H1 (cell line): ENCODE measurements around the gene TRIM44.

ENCODE experiments used
- CBX5 ChIP-seq: fragments of 300-800, 300-1000 bp; sonication (generic); IDR thresholded peaks from 2 replicates; pipeline ENCODE4 v1.7.1; 2016; ENCODE audit warnings: antibody characterized with exemption, low read length, low read depth
- EZH2 ChIP-seq: fragments of 200-600 bp; sonication (generic); IDR thresholded peaks from 2 replicates; pipeline ENCODE4 v1.7.1; 2012; ENCODE audit warnings: low read depth, mild to moderate bottlenecking, moderate library complexity, low read length, inconsistent platforms; ENCODE audit not compliant: severe bottlenecking
- RNF2 ChIP-seq: fragments of 200-900, 300-1000 bp; sonication (generic); IDR thresholded peaks from 2 replicates; pipeline ENCODE4 v1.7.1; 2016; ENCODE audit warnings: borderline replicate concordance, low read depth, mild to moderate bottlenecking, antibody characterized with exemption, low read length; ENCODE audit not compliant: poor library complexity, severe bottlenecking; ENCODE audit errors: missing control alignments
- TF ChIP-seq, protein P1 (sequence below), 3 experiments: IDR thresholded peaks; 1 replicate in 2 of 3; 2 replicates in 1 of 3; pipeline versions ENCODE4 v1.5.1 to v1.6.1; 2011; ENCODE audit warnings: low read length in 3 of 3, mild to moderate bottlenecking in 3 of 3, inconsistent platforms in 2 of 3, low read depth in 1 of 3, moderate library complexity in 1 of 3; ENCODE audit not compliant: insufficient read depth in 1 of 3; ENCODE audit errors: control extremely low read depth in 1 of 3

DNA sequence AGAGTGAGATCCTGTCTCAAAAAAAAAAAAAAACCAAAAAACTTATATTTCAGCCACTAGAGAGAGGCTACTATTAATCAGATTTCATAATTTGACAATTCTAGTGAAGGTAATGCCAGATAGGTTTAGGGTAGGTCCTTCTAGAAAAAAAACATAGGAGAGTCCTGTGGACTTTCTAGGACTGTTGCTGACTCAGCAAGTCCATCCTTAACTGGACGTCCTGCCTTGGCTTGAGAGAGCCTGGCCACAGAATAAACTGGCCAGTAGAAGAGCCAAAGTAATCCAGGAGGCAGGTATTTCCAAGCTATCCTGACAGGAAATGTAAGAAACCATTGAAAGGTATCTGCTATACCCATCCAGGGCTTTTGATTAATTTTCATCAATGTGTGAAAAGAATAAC is 64.6 kb downstream of the TRIM44 start:
- TF ChIP-seq CBX5 = no peak
- TF ChIP-seq, protein P1, sequence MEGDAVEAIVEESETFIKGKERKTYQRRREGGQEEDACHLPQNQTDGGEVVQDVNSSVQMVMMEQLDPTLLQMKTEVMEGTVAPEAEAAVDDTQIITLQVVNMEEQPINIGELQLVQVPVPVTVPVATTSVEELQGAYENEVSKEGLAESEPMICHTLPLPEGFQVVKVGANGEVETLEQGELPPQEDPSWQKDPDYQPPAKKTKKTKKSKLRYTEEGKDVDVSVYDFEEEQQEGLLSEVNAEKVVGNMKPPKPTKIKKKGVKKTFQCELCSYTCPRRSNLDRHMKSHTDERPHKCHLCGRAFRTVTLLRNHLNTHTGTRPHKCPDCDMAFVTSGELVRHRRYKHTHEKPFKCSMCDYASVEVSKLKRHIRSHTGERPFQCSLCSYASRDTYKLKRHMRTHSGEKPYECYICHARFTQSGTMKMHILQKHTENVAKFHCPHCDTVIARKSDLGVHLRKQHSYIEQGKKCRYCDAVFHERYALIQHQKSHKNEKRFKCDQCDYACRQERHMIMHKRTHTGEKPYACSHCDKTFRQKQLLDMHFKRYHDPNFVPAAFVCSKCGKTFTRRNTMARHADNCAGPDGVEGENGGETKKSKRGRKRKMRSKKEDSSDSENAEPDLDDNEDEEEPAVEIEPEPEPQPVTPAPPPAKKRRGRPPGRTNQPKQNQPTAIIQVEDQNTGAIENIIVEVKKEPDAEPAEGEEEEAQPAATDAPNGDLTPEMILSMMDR (IDR thresholded peaks at IDR 0.05; ENCODE audit: control extremely low read depth in 1 of 3, insufficient read depth in 1 of 3, low read depth in 1 of 3, low read length in 3 of 3) = no peak
- TF ChIP-seq RNF2 = no peak
- TF ChIP-seq EZH2 = no peak
